Spleen (tissue), 11 donors: ENCODE results near the gene MSL3B.
A peak's percentile ranks its signal among the peaks of the same experiment; 100 is the strongest.

Experiments used
- DNase-seq: peaks from one replicate; pipeline ENCODE4 v3.0.0-alpha.2; 2020
- H3K27ac ChIP-seq, 8 donors: fragments of 200-600 bp; sonication (generic) in 7 of 8; 1 replicate in 4 of 8; 2 replicates in 4 of 8; pipeline versions ENCODE4 v1.5.0 to v1.8.0; 2016 to 2021; ENCODE audit warnings: inconsistent platforms in 4 of 8, mild to moderate bottlenecking in 4 of 8, moderate library complexity in 1 of 8
- H3K27me3 ChIP-seq, 7 donors: fragments of 200-600 bp; sonication (generic) in 6 of 7; replicated peaks in 1 of 7; 1 replicate in 4 of 7; 2 replicates in 3 of 7; pipeline versions ENCODE4 v1.5.0 to v1.8.0; 2016 to 2021; ENCODE audit warnings: inconsistent platforms in 3 of 7, mild to moderate bottlenecking in 1 of 7
- H3K36me3 ChIP-seq, 6 donors: fragments of 200-600 bp; sonication (generic) in 5 of 6; 1 replicate in 4 of 6; 2 replicates in 2 of 6; pipeline versions ENCODE4 v1.5.0 to v1.8.0; 2016 to 2021; ENCODE audit warnings: inconsistent platforms in 2 of 6
- H3K4me1 ChIP-seq, 6 donors: fragments of 200-600 bp; sonication (generic) in 5 of 6; 1 replicate in 3 of 6; 2 replicates in 3 of 6; pipeline versions ENCODE4 v1.5.0 to v1.8.0; 2016 to 2021; ENCODE audit warnings: inconsistent platforms in 3 of 6
- H3K4me3 ChIP-seq, 8 donors: fragments of 200-600 bp; sonication (generic) in 7 of 8; 1 replicate in 4 of 8; 2 replicates in 4 of 8; pipeline versions ENCODE4 v1.5.0 to v1.8.0; 2016 to 2021; ENCODE audit warnings: inconsistent platforms in 4 of 8, mild to moderate bottlenecking in 4 of 8, moderate library complexity in 2 of 8
- H3K9me3 ChIP-seq, 8 donors: fragments of 200-600 bp; sonication (generic) in 7 of 8; 1 replicate in 4 of 8; 2 replicates in 4 of 8; pipeline versions ENCODE4 v1.5.0 to v1.8.0; 2016 to 2021; ENCODE audit warnings: inconsistent platforms in 4 of 8
- POLR2A ChIP-seq, 3 donors: fragments of 450-650 bp; IDR thresholded peaks; one replicate each; pipeline ENCODE4 v1.5.1; 2017; ENCODE audit warnings: antibody characterized with exemption in 3 of 3, mild to moderate bottlenecking in 1 of 3
- POLR2AphosphoS5 ChIP-seq, 3 donors: sonication (generic); formaldehyde crosslinking; IDR thresholded peaks; one replicate each; pipeline ENCODE4 v1.5.1; 2017; ENCODE audit warnings: antibody characterized with exemption in 3 of 3
- WGBS, 5 donors: extraction: QIAGEN DNeasy Blood & Tissue Kit in 3 of 5; methylation state at CpG; one replicate each; pipeline versions ENCODE4 v1.1.5 to v1.1.7; 2013 to 2018; 5-methylcytosine and 5-hydroxymethylcytosine counted together
- intact Hi-C: fragments of 100-400 bp; cut with DNase I; formaldehyde crosslinking; loops from one replicate; pipeline ENCODE4 v1.15.0; 2023; ENCODE audit warnings: low total_unique reads
- TF ChIP-seq, protein P1 (sequence below), 11 experiments: fragments of 200-600 bp in 7 of 11; fragments of 450-650 bp in 4 of 11; sonication (generic) in 4 of 11; IDR thresholded peaks in 8 of 11; conservative IDR thresholded peaks in 3 of 11; 1 replicate in 7 of 11; 2 replicates in 4 of 11; pipeline versions ENCODE4 v1.4.0 to v1.8.0; 2016 to 2021; ENCODE audit warnings: antibody characterized with exemption in 11 of 11, inconsistent platforms in 4 of 11, mild to moderate bottlenecking in 1 of 11
- donor health status: healthy with polysubstance abuse.
- donor health status: DM: no; HTN: no; CAD: no; lungs with moderate emphysema.
- donor health status: DM: no; HTN: no; CAD: no.
- donor health status: Bipolar disorder and iron deficiency.
- donor health status: healthy.
- donor health status: DM: no; HTN: no; CAD: no.
- donor health status: DM: yes; HTN: yes; CAD: no.

The MSL3B gene

DNA sequence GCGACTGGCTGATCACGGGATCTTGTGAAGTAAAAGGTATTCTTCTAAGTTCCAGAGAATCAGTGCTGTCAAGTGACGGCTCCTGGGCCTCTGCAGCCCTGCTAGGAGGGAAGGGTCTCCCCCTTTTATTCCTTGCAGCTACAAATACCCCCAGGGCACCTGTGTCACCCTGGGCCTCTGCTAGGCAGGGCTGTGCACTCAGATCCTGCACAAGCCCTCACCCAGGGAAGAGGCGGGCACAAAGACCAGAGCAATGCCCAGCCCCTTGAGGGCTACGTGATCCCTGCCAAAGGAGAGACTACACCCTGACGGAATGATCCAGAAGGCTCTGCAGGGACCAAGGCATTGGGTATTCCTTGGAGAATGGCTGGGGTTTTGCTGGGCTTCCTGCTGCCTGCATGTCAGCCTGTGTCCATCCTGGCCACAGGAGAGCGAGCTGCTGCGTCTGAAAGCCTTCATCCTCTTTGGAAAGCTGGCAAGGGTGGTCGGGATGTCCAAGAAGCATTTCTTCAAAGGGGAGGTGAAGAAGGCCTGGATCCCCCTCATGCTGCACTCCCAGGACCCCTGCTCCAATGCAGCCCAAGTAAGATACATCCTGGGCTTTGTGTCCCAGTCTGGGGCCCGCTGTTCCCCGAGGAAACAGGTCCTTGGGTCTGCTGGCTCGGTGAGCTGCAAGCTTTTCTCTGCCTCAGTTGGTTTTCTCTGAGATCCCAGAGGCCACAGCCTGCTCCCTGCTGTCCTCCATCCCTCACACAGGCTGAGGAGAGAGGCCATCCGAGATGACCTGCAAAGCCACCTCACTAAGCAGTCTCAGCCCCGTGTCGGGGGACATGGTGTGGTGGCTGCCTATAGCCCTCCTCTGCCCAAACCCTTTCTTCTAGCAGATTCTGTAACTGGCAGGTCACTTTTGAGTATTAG lies 38.7 kb downstream of the MSL3B start:
- Histone ChIP-seq H3K4me3 (no peak overlapping the region), H3K27me3 (peaks cover 0 to 4% (median 0%) of the 10 kb centered on the region in 7 donors), H3K27ac (no peak overlapping the region), H3K36me3 (peaks cover 0 to 8% (median 0%) of the 10 kb centered on the region in 6 donors), H3K4me1 (no peaks in the 10 kb centered on the region), H3K9me3 (peaks cover 0 to 8% (median 0%) of the 10 kb centered on the region in 8 donors)
- peak; percentile 50 for DNase-seq
- 82 to 92% (median 86%) methylated on average over 12 to 15 of the region's 15 CpGs for WGBS, 5 donors
- intact Hi-C loops = no loop called here
- TF ChIP-seq, protein P1, sequence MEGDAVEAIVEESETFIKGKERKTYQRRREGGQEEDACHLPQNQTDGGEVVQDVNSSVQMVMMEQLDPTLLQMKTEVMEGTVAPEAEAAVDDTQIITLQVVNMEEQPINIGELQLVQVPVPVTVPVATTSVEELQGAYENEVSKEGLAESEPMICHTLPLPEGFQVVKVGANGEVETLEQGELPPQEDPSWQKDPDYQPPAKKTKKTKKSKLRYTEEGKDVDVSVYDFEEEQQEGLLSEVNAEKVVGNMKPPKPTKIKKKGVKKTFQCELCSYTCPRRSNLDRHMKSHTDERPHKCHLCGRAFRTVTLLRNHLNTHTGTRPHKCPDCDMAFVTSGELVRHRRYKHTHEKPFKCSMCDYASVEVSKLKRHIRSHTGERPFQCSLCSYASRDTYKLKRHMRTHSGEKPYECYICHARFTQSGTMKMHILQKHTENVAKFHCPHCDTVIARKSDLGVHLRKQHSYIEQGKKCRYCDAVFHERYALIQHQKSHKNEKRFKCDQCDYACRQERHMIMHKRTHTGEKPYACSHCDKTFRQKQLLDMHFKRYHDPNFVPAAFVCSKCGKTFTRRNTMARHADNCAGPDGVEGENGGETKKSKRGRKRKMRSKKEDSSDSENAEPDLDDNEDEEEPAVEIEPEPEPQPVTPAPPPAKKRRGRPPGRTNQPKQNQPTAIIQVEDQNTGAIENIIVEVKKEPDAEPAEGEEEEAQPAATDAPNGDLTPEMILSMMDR (IDR thresholded peaks at IDR 0.05 in 8 of 11, conservative IDR thresholded peaks at IDR 0.05 in 3 of 11) = no peak
- TF ChIP-seq POLR2A (IDR thresholded peaks at IDR 0.05) = no peak
- TF ChIP-seq POLR2AphosphoS5 (IDR thresholded peaks at IDR 0.05) = no peak

DNA sequence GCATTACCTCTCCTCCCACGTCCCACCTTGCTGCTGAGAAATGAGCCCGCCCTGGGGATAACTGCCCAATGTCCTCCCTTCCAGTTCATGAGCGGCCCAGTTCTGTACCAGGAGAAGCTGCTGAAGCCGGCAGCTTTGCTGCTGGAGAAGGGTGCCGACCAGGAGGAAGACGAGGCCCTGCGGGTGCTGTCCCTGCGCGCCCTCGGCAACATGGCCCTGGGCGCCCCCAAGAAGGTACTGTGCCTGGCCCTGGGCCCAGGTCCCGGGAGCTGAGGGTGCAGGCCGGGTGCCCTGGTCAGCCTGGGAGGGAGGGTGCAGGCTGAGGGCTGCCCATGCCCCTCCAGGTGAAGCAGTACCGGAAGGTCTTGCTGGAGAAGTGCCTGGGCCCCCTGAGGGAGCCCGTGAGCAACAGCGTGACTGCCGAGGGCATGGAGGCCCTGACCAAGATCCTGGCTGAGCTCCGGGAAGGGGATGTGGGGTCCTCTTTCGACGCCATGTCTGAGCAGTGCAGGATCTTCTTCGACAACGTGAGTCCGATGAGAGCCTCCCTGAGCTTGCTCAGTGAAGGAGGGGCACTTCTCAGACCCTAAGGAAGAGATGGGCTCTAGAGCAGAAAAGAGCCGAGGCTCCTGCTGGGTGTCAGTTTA lies 39.5 kb downstream of the MSL3B start:
- peak; percentile 55 for DNase-seq
- TF ChIP-seq POLR2AphosphoS5 (IDR thresholded peaks at IDR 0.05) (no peak), POLR2A (IDR thresholded peaks at IDR 0.05) (no peak)
- TF ChIP-seq, protein P1 (IDR thresholded peaks at IDR 0.05 in 8 of 11, conservative IDR thresholded peaks at IDR 0.05 in 3 of 11) = no peak
- Histone ChIP-seq H3K36me3 (no peaks in the 10 kb centered on the region), H3K27ac (no peak overlapping the region), H3K4me1 (no peaks in the 10 kb centered on the region), H3K9me3 (peaks cover 0 to 8% (median 0%) of the 10 kb centered on the region in 8 donors), H3K27me3 (peaks cover 0 to 4% (median 0%) of the 10 kb centered on the region in 7 donors), H3K4me3 (no peak overlapping the region)
- 85 to 92% (median 86%) methylated on average over 16 to 24 of the region's 24 CpGs for WGBS, 5 donors
- intact Hi-C loops = no loop called here

DNA sequence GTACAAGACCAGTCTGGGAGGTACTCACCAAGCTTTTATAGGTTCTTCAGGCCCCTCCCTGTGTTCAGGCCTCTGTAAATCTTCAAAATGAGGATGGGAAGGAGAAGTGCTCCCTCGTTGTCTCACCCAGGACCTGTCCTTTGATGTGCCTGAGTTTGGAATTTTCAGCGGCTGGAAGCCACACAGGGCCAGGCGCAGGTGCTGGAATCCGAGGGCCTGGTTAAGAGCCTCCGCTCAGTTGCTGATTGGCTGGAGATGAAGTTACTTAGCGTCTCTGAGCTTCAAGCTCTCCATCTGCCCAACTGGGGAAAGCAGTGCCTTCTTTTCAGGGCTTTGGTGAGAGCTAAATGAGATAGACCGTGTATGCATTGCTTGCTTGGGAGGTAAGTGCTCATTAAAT lies 43.8 kb downstream of the MSL3B start:
- Histone ChIP-seq H3K4me1 (no peaks in the 10 kb centered on the region), H3K27me3 (peaks cover 0 to 11% (median 0%) of the 10 kb centered on the region in 7 donors), H3K9me3 (peaks cover 0 to 8% (median 0%) of the 10 kb centered on the region in 8 donors), H3K27ac (no peak overlapping the region), H3K4me3 (no peak overlapping the region), H3K36me3 (no peaks in the 10 kb centered on the region)
- 83 to 89% (median 85%) methylated on average over 7 of the region's 7 CpGs for WGBS, 5 donors
- TF ChIP-seq POLR2A (IDR thresholded peaks at IDR 0.05) (no peak), POLR2AphosphoS5 (IDR thresholded peaks at IDR 0.05) (no peak)
- TF ChIP-seq, protein P1 (IDR thresholded peaks at IDR 0.05 in 8 of 11, conservative IDR thresholded peaks at IDR 0.05 in 3 of 11) = no peak
- DNase-seq = peak; percentile 13
- intact Hi-C loops = no loop called here

DNA sequence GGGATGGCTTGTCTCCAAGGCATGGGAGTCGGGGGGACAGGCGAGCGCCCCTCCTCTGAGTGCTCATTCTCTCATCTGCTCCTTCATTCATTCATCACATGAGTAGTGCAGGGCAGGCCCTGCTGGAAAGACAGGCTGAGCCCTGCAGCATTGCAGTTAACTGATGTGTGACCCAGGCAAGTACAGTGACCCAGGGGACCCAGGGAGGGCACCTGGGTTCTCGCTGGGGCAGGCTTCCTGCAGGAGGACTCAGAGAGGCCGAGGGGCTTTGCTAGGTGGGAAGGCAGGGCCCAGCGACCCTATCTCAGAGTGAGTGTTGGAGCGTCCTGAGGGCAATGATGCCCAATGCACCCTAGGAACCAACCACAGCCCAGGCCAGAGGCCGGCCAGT lies 44.5 kb downstream of the MSL3B start:
- Histone ChIP-seq H3K4me3 (no peak overlapping the region), H3K4me1 (no peaks in the 10 kb centered on the region), H3K27ac (no peak overlapping the region), H3K27me3 (peaks cover 0 to 12% (median 0%) of the 10 kb centered on the region in 7 donors), H3K9me3 (peaks cover 0 to 8% (median 0%) of the 10 kb centered on the region in 8 donors), H3K36me3 (no peaks in the 10 kb centered on the region)
- WGBS, 5 donors = 80 to 90% (median 86%) methylated on average over 8 of the region's 8 CpGs
- TF ChIP-seq POLR2A (IDR thresholded peaks at IDR 0.05) (no peak), POLR2AphosphoS5 (IDR thresholded peaks at IDR 0.05) (no peak)
- TF ChIP-seq, protein P1 (IDR thresholded peaks at IDR 0.05 in 8 of 11, conservative IDR thresholded peaks at IDR 0.05 in 3 of 11) = no peak
- peak; percentile 72 for DNase-seq
- intact Hi-C loops = no loop called here
